HG03575 (cell line): ENCODE results near the gene SLC7A4.
"Not testable (repeated sequence)": the region's sequence is repeated elsewhere in the genome, so short reads cannot be mapped to it uniquely, and the experiment has no call there.

Source experiments
- ATAC-seq: cut with Tn5 transposase; IDR thresholded peaks from one replicate; pipeline ENCODE4 v1.9.1; 2021; ENCODE audit not compliant: unreplicated experiment, insufficient number of reproducible peaks, low FRiP score; ENCODE audit errors: extremely low read depth

The SLC7A4 gene

GRCh38 chr22:21045585-21046294 is 13.4 kb upstream of the SLC7A4 start, which contains the start of gene LRRC74B:
LRRC74B (plus strand) TSS chr22:21045946; CDS start chr22:21045987, 41 bp downstream.
- ATAC-seq = no peak

GRCh38 chr22:21044931-21045584 is 12.7 kb upstream of the SLC7A4 start:
- ATAC-seq = no peak

GRCh38 chr22:21043860-21044535 is 11.6 kb upstream of the SLC7A4 start:
- ATAC-seq = no peak

- ATAC-seq = no peak
Measured at GRCh38 chr22:21042978-21043859, 10.9 kb upstream of the SLC7A4 start.

- no peak for ATAC-seq
Measured at GRCh38 chr22:21041937-21042336, 9.6 kb upstream of the SLC7A4 start.

GRCh38 chr22:21039158-21039557 is 6.8 kb upstream of the SLC7A4 start:
- not testable (repeated sequence) for ATAC-seq

GRCh38 chr22:21038405-21038804 is 6.0 kb upstream of the SLC7A4 start:
- ATAC-seq = no peak

- no peak for ATAC-seq
Measured at GRCh38 chr22:21034989-21035388, 2.6 kb upstream of the SLC7A4 start.

GRCh38 chr22:21033895-21034294 is 1.5 kb upstream of the SLC7A4 start:
- ATAC-seq = no peak

- ATAC-seq = no peak
Measured at GRCh38 chr22:21032868-21033688, 717 bp upstream of the SLC7A4 start.

GRCh38 chr22:21031545-21032036 is 770 bp downstream of the SLC7A4 start:
- ATAC-seq = no peak

- no peak for ATAC-seq
Measured at GRCh38 chr22:21030621-21031544, 1.5 kb downstream of the SLC7A4 start.

GRCh38 chr22:21030032-21030431 is 2.3 kb downstream of the SLC7A4 start:
- ATAC-seq = no peak

GRCh38 chr22:21029486-21030025 is 2.8 kb downstream of the SLC7A4 start:
- no peak for ATAC-seq

GRCh38 chr22:21028277-21029251 is 3.8 kb downstream of the SLC7A4 start:
- no peak for ATAC-seq
